ENCODE results near the gene COL1A1. TPM values are rescaled to one million over a fixed set of nuclear protein-coding genes. Genes with fewer than 3 reads are reported as not detected.

Gene COL1A1
- total and polyA plus RNA-seq, 2 of the 13 experiments (the other 11 are each of a cell fraction or from before 2014, with no cell fraction given) = 0.05 TPM; not detected in 1

DNA sequence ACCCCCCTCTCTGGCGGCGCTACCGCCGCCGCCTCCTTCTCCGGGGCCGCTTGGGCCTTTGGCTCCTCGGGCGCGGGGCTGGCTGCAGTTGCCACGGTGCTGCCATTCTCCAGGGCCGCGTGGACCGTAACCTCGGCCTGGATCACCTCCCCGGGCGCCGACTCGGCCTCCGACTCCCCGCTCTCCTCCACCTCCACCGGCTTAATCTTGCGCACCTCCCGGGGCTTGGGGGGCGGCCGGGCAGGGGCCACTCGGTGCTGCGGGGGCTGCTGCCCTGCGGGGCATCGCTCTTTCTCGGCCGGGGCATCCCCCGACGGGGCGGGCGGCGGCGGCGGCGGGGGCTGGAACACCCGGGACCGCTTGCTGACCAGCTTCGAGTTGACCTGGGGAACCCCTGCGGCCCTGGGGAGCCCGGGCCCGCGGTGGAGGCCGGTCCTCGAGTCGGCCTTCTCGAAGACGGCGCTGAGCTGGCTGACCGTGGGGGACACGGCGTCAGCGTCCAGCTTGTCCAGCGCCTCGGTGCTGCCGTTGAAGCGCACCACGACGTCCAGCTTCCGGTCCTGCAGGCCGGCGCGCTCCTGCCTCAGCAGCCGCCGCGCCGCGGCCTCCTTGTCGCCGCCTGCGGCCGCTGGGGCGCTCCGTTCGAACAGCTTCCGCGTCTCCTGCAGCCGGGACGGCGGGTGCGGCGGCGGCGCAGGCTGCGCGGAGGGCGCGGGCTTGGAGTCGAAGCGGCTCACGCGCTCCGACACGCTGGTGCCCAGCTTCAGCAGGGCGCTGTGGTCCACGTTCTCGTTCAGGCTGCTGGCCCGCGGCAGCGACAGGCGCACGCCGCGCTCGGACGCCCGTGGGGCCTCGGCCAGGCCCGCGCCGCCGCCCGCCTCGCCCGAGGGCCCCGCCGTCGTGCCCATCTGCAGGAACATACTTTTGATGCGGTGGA is 51.7 kb downstream of the COL1A1 start (continued):
- TF ChIP-seq HOMEZ (CRISPR knock-in tag; IDR thresholded peaks at IDR 0.05; ENCODE audit: low read depth) = no peak
- no peak for TF ChIP-seq MIER2 (CRISPR knock-in tag; IDR thresholded peaks at IDR 0.05)
- TF ChIP-seq MTF1 (CRISPR knock-in tag; IDR thresholded peaks at IDR 0.05) = no peak
- no peak for TF ChIP-seq ZNF788 (CRISPR knock-in tag; IDR thresholded peaks at IDR 0.05; ENCODE audit: borderline replicate concordance)
- TF ChIP-seq, protein P1, sequence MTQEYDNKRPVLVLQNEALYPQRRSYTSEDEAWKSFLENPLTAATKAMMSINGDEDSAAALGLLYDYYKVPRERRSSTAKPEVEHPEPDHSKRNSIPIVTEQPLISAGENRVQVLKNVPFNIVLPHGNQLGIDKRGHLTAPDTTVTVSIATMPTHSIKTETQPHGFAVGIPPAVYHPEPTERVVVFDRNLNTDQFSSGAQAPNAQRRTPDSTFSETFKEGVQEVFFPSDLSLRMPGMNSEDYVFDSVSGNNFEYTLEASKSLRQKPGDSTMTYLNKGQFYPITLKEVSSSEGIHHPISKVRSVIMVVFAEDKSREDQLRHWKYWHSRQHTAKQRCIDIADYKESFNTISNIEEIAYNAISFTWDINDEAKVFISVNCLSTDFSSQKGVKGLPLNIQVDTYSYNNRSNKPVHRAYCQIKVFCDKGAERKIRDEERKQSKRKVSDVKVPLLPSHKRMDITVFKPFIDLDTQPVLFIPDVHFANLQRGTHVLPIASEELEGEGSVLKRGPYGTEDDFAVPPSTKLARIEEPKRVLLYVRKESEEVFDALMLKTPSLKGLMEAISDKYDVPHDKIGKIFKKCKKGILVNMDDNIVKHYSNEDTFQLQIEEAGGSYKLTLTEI (CRISPR knock-in tag; conservative IDR thresholded peaks at IDR 0.05) = no peak
- TF ChIP-seq ZFX (CRISPR knock-in tag; IDR thresholded peaks at IDR 0.05; ENCODE audit: low read depth) = peak; percentile 95
- TF ChIP-seq, protein P2, sequence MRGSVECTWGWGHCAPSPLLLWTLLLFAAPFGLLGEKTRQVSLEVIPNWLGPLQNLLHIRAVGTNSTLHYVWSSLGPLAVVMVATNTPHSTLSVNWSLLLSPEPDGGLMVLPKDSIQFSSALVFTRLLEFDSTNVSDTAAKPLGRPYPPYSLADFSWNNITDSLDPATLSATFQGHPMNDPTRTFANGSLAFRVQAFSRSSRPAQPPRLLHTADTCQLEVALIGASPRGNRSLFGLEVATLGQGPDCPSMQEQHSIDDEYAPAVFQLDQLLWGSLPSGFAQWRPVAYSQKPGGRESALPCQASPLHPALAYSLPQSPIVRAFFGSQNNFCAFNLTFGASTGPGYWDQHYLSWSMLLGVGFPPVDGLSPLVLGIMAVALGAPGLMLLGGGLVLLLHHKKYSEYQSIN (CRISPR knock-in tag; IDR thresholded peaks at IDR 0.05; ENCODE audit: borderline replicate concordance) = no peak
- TF ChIP-seq, protein P3, sequence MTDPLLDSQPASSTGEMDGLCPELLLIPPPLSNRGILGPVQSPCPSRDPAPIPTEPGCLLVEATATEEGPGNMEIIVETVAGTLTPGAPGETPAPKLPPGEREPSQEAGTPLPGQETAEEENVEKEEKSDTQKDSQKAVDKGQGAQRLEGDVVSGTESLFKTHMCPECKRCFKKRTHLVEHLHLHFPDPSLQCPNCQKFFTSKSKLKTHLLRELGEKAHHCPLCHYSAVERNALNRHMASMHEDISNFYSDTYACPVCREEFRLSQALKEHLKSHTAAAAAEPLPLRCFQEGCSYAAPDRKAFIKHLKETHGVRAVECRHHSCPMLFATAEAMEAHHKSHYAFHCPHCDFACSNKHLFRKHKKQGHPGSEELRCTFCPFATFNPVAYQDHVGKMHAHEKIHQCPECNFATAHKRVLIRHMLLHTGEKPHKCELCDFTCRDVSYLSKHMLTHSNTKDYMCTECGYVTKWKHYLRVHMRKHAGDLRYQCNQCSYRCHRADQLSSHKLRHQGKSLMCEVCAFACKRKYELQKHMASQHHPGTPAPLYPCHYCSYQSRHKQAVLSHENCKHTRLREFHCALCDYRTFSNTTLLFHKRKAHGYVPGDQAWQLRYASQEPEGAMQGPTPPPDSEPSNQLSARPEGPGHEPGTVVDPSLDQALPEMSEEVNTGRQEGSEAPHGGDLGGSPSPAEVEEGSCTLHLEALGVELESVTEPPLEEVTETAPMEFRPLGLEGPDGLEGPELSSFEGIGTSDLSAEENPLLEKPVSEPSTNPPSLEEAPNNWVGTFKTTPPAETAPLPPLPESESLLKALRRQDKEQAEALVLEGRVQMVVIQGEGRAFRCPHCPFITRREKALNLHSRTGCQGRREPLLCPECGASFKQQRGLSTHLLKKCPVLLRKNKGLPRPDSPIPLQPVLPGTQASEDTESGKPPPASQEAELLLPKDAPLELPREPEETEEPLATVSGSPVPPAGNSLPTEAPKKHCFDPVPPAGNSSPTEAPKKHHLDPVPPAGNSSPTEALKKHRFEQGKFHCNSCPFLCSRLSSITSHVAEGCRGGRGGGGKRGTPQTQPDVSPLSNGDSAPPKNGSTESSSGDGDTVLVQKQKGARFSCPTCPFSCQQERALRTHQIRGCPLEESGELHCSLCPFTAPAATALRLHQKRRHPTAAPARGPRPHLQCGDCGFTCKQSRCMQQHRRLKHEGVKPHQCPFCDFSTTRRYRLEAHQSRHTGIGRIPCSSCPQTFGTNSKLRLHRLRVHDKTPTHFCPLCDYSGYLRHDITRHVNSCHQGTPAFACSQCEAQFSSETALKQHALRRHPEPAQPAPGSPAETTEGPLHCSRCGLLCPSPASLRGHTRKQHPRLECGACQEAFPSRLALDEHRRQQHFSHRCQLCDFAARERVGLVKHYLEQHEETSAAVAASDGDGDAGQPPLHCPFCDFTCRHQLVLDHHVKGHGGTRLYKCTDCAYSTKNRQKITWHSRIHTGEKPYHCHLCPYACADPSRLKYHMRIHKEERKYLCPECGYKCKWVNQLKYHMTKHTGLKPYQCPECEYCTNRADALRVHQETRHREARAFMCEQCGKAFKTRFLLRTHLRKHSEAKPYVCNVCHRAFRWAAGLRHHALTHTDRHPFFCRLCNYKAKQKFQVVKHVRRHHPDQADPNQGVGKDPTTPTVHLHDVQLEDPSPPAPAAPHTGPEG (CRISPR knock-in tag; IDR thresholded peaks at IDR 0.05) = no peak; the same call in 1 of the 2 replicates
- TF ChIP-seq ZNF564 (CRISPR knock-in tag; IDR thresholded peaks at IDR 0.05) = 0 out of 2 replicates have a peak, but pooled peaks have one; percentile 32
- no peak for TF ChIP-seq ZNF10 (CRISPR knock-in tag; IDR thresholded peaks at IDR 0.05; ENCODE audit: borderline replicate concordance, low read depth)
- no peak for TF ChIP-seq ARNTL (CRISPR knock-in tag; IDR thresholded peaks at IDR 0.05)
- 0 out of 2 replicates have a peak, but pooled peaks have one; percentile 29 for TF ChIP-seq ZNF772 (CRISPR knock-in tag; IDR thresholded peaks at IDR 0.05)
- no peak for TF ChIP-seq ZNF75D (CRISPR knock-in tag; IDR thresholded peaks at IDR 0.05; ENCODE audit: borderline replicate concordance)
